ENCODE data around the gene PRRT1B. TPM values are rescaled to one million over a fixed set of nuclear protein-coding genes. Genes with fewer than 3 reads are reported as not detected.

The PRRT1B gene
- total RNA-seq, 2 experiments from 2014 or later = not detected

GRCh38 chr9:131582466-131583336 lies 37.4 kb downstream of the PRRT1B start:
- intact Hi-C loops (cut with DNase I, micrococcal nuclease) = no loop called here
- Histone ChIP-seq H3K4me1 (ENCODE audit: insufficient read depth, low read length) (peaks cover 59% of the 10 kb centered on the region), H3K36me3 (ENCODE audit: insufficient read depth, low read length) (peaks cover 65% of the 10 kb centered on the region), H3K4me3 (ENCODE audit: low read length) (no peak overlapping the region), H3K27ac (ENCODE audit: low read depth in 1 of 2, low read length in 2 of 2) (peak overlapping the region in 1 of 2 donors; percentile 36), H3K27me3 (ENCODE audit: control insufficient read depth in 1 of 2, insufficient read depth in 2 of 2, low read length in 2 of 2) (no peaks in the 10 kb centered on the region), H3K9me3 (ENCODE audit: control insufficient read depth in 1 of 2, insufficient read depth in 1 of 2, low read length in 2 of 2) (no peaks in the 10 kb centered on the region)
- TF ChIP-seq CTCF (IDR thresholded peaks at IDR 0.05) = no peak
- no peak overlapping the region for H3K4me3 Mint-ChIP-seq
- H3K36me3 Mint-ChIP-seq (ENCODE audit: low read depth) = peaks cover 76% of the 10 kb centered on the region
- DNase-seq (peak in 1 of 14 experiments; percentile 17), ATAC-seq (ENCODE audit: poor library complexity) (no peak)
- H3K27me3 Mint-ChIP-seq = no peaks in the 10 kb centered on the region
- peaks cover 50% of the 10 kb centered on the region for H3K4me1 Mint-ChIP-seq (ENCODE audit: low read depth)
- peak overlapping the region; percentile 71 for H3K27ac Mint-ChIP-seq
- ChIA-PET POLR2A (no interaction called here), CTCF (no interaction called here)
- no peaks in the 10 kb centered on the region for H3K9me3 Mint-ChIP-seq

- Mint-ChIP-seq H3K27ac (peak overlapping the region; percentile 59), H3K4me3 (no peak overlapping the region)
Observed at GRCh38 chr9:131583337-131583645, 38.0 kb downstream of the PRRT1B start.

DNA sequence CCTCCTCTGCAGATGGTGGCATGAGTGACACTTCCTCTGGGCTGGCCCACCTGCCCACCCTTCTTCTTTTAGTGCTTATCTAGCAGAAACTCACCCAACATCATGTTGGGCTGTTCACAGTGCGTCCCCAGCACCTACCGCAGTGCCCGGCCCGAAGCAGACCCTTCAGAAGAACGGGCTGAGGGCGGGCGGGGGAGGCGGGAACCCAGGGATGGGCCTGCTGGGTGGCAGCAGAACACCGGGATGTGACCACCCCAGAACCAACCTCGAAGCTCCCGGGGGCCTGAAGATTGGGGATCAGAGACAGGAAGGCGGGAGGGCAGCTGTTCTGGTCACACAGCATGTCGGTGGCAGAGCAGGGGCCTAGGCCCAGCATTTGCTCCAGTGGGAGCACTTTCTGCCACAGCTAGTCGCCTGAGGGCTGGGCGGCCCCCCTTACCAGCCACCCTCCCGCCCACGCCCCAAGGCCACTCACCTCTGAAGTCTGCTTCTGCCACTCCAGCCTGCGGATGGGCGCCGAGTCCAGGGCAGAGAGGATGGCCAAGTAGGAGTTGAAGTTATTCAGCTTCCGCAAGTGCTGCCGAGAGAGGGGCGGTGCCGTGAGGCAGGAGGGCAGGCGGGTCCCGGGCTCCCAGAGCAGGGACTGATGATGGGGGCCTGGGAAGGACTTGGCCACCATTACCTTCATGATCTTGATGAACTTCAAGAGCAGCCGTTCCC lies 38.7 kb downstream of the PRRT1B start:
- no peaks in the 10 kb centered on the region for H3K27me3 ChIP-seq (ENCODE audit: control insufficient read depth in 1 of 2, insufficient read depth in 2 of 2, low read length in 2 of 2)
- H3K4me1 ChIP-seq (ENCODE audit: insufficient read depth, low read length) = peaks cover 46% of the 10 kb centered on the region
- no peak overlapping the region for H3K4me3 ChIP-seq (ENCODE audit: low read length)
- peak overlapping the region; percentile 96 for H3K27ac Mint-ChIP-seq
- DNase-seq (peak in 1 of 14 experiments; percentile 14), ATAC-seq (ENCODE audit: poor library complexity) (no peak)
- H3K27me3 Mint-ChIP-seq = no peaks in the 10 kb centered on the region
- TF ChIP-seq CTCF (IDR thresholded peaks at IDR 0.05) = no peak
- peaks cover 69% of the 10 kb centered on the region for H3K36me3 ChIP-seq (ENCODE audit: insufficient read depth, low read length)
- ChIA-PET CTCF (no interaction called here), POLR2A (interaction anchor here (1.6 kb wide), 1 partner anchor 38 kb away, joined by 5 read pairs; no protein-coding TSS in a partner anchor)
- peaks cover 40% of the 10 kb centered on the region for H3K4me1 Mint-ChIP-seq (ENCODE audit: low read depth)
- no peaks in the 10 kb centered on the region for H3K9me3 ChIP-seq (ENCODE audit: control insufficient read depth in 1 of 2, insufficient read depth in 1 of 2, low read length in 2 of 2)
- no peaks in the 10 kb centered on the region for H3K9me3 Mint-ChIP-seq
- intact Hi-C loops (cut with DNase I, micrococcal nuclease) = no loop called here
- H3K27ac ChIP-seq (ENCODE audit: low read depth in 1 of 2, low read length in 2 of 2) = peak overlapping the region; percentile 42 to 61
- H3K4me3 Mint-ChIP-seq = no peak overlapping the region
- H3K36me3 Mint-ChIP-seq (ENCODE audit: low read depth) = peaks cover 65% of the 10 kb centered on the region

More at GRCh38 chr9:131583337-131583645, 38.0 kb downstream of the PRRT1B start:
- no peaks in the 10 kb centered on the region for H3K9me3 Mint-ChIP-seq
- CTCF ChIA-PET = no interaction called here
- H3K9me3 ChIP-seq (ENCODE audit: control insufficient read depth in 1 of 2, insufficient read depth in 1 of 2, low read length in 2 of 2) = no peaks in the 10 kb centered on the region
- H3K36me3 Mint-ChIP-seq (ENCODE audit: low read depth) = peaks cover 72% of the 10 kb centered on the region
- H3K27me3 ChIP-seq (ENCODE audit: control insufficient read depth in 1 of 2, insufficient read depth in 2 of 2, low read length in 2 of 2) = no peaks in the 10 kb centered on the region
- no peaks in the 10 kb centered on the region for H3K27me3 Mint-ChIP-seq
- TF ChIP-seq CTCF (IDR thresholded peaks at IDR 0.05) = no peak
- peak overlapping the region in 1 of 2 donors; percentile 36 for H3K27ac ChIP-seq (ENCODE audit: low read depth in 1 of 2, low read length in 2 of 2)
- H3K36me3 ChIP-seq (ENCODE audit: insufficient read depth, low read length) = peaks cover 66% of the 10 kb centered on the region
- ATAC-seq (ENCODE audit: poor library complexity) = no peak
- intact Hi-C loops (cut with DNase I, micrococcal nuclease) = no loop called here
- H3K4me1 ChIP-seq (ENCODE audit: insufficient read depth, low read length) = peaks cover 53% of the 10 kb centered on the region
- DNase-seq = peak in 1 of 14 experiments; percentile 23
- H3K4me3 ChIP-seq (ENCODE audit: low read length) = no peak overlapping the region
- POLR2A ChIA-PET = no interaction called here
- peaks cover 47% of the 10 kb centered on the region for H3K4me1 Mint-ChIP-seq (ENCODE audit: low read depth)

All from CD4-positive, alpha-beta T cell (primary cell).